Measurements from ENCODE around the gene KAT2B.

- TF ChIP-seq POLR2A (IDR thresholded peaks at IDR 0.05; ENCODE audit: control extremely low read depth in 1 of 2, low read depth in 2 of 2, low read length in 2 of 2): no peak
- TF ChIP-seq MAX (IDR thresholded peaks at IDR 0.05): no peak
- no peak for TF ChIP-seq POLR2AphosphoS5 (IDR thresholded peaks at IDR 0.05; ENCODE audit: low read depth, low read length)
- TF ChIP-seq CTCF (IDR thresholded peaks at IDR 0.05; ENCODE audit: control extremely low read depth in 1 of 3, insufficient read depth in 1 of 3, low read depth in 1 of 3, low read length in 3 of 3): no peak
- no peak for TF ChIP-seq ZNF274 (IDR thresholded peaks at IDR 0.05; ENCODE audit: borderline replicate concordance, extremely low read depth, low read length)
- TF ChIP-seq CHD7 (IDR thresholded peaks at IDR 0.05; ENCODE audit: insufficient replicate concordance, low read length): no peak
- TF ChIP-seq BCL11A (IDR thresholded peaks at IDR 0.05; ENCODE audit: low read depth in 2 of 2, low read length in 2 of 2): no peak
- TF ChIP-seq SRF (IDR thresholded peaks at IDR 0.05; ENCODE audit: low read depth, low read length): no peak
- no peak for TF ChIP-seq HDAC6 (IDR thresholded peaks at IDR 0.05; ENCODE audit: low read depth, low read length)
These were observed 36.8 kb downstream of the KAT2B start for GRCh38 chr3:20077068-20077467.
